ENCODE results near the gene MYO5A. TPM values are rescaled to one million over a fixed set of nuclear protein-coding genes. Genes with fewer than 3 reads are reported as not detected.

MYO5A gene
- total and polyA plus RNA-seq, 10 of the 15 experiments (the other 5 are each of a cell fraction or from before 2014, with no cell fraction given), result 4.2 to 42.9 (median 31.1) TPM

GRCh38 chr15:52568601-52569585 lies 40.2 kb upstream of the MYO5A start, which contains the start of gene ARPP19 (continued):
- no peak for TF ChIP-seq ZBTB4 (CRISPR knock-in tag; IDR thresholded peaks at IDR 0.05)
- TF ChIP-seq PAX5 (IDR thresholded peaks at IDR 0.05; ENCODE audit: borderline replicate concordance, low read depth, low read length), result peak; percentile 87
- TF ChIP-seq FOS (IDR thresholded peaks at IDR 0.05; ENCODE audit: borderline replicate concordance, extremely low read depth, insufficient read length), result no peak
- no peak for TF ChIP-seq ZNF622 (IDR thresholded peaks at IDR 0.05)
- TF ChIP-seq SREBF2 (IDR thresholded peaks at IDR 0.05; ENCODE audit: low read length), result no peak
- peak; percentile 92 for TF ChIP-seq CREM (IDR thresholded peaks at IDR 0.05; ENCODE audit: low read depth)
- TF ChIP-seq NBN (IDR thresholded peaks at IDR 0.05), result peak; percentile 93
- no peak for TF ChIP-seq MTA3 (IDR thresholded peaks at IDR 0.05; ENCODE audit: borderline replicate concordance, low read length)
- no peak for TF ChIP-seq MTA2 (IDR thresholded peaks at IDR 0.05; ENCODE audit: low read depth)
- peak; percentile 91 for TF ChIP-seq ZBTB40 (IDR thresholded peaks at IDR 0.05; ENCODE audit: borderline replicate concordance)
- peak; percentile 94 for TF ChIP-seq CREB1 (IDR thresholded peaks at IDR 0.05; ENCODE audit: low read depth)
- peak; percentile 44; the same call in 1 of the 2 replicates for TF ChIP-seq MXI1 (IDR thresholded peaks at IDR 0.05; ENCODE audit: low read depth, low read length)
- TF ChIP-seq NFIC (IDR thresholded peaks at IDR 0.05; ENCODE audit: low read depth, low read length), result 0 out of 2 replicates have a peak, but pooled peaks have one; percentile 23
- no peak for TF ChIP-seq ASH2L (IDR thresholded peaks at IDR 0.05; ENCODE audit: borderline replicate concordance, low read depth)
- no peak for TF ChIP-seq E2F4 (IDR thresholded peaks at IDR 0.05; ENCODE audit: low read depth, low read length)
- no peak for TF ChIP-seq CHD1 (IDR thresholded peaks at IDR 0.05; ENCODE audit: low read depth, low read length)
- TF ChIP-seq RELA (IDR thresholded peaks at IDR 0.05; ENCODE audit: borderline replicate concordance, partially characterized antibody), result peak; percentile 27
- no peak for TF ChIP-seq CHD4 (IDR thresholded peaks at IDR 0.05)
- TF ChIP-seq IKZF2 (IDR thresholded peaks at IDR 0.05), result peak; percentile 56 to 78; a peak in 3 of 4 replicates
- TF ChIP-seq SMAD5 (IDR thresholded peaks at IDR 0.05; ENCODE audit: low read depth), result peak; percentile 50; the same call in 1 of the 2 replicates
- no peak for TF ChIP-seq SUZ12 (IDR thresholded peaks at IDR 0.05; ENCODE audit: unreplicated experiment)
- peak in 1 of 2 experiments; percentile 57; a peak in 1 of 3 replicates for TF ChIP-seq EGR1 (IDR thresholded peaks at IDR 0.05; ENCODE audit: borderline replicate concordance in 1 of 2, low read depth in 2 of 2, low read length in 2 of 2)
- no peak for TF ChIP-seq CBX3 (IDR thresholded peaks at IDR 0.05; ENCODE audit: borderline replicate concordance, low read depth)
